Activated naive CD4-positive, alpha-beta T cell treated with Interleukin-2 at 50 U/mL for 16 hours (primary cell): Measurements from ENCODE around the gene ZNF771.
A peak's percentile ranks its signal among the peaks of the same experiment; 100 is the strongest.

Source experiments
- DNase-seq: peaks from one replicate; pipeline ENCODE4 v3.0.0-alpha.2; 2020

The ZNF771 gene

GRCh38 chr16:30399435-30400186, 7.8 kb upstream of the ZNF771 start:
- DNase-seq = no peak

- DNase-seq = no peak
Measured at GRCh38 chr16:30401768-30402425, 5.5 kb upstream of the ZNF771 start.

- DNase-seq = no peak
Measured at GRCh38 chr16:30406795-30407101, 658 bp upstream of the ZNF771 start.

GRCh38 chr16:30407804-30408534, 563 bp downstream of the ZNF771 start:
- DNase-seq = no peak

GRCh38 chr16:30409125-30410060, 2.0 kb downstream of the ZNF771 start:
- DNase-seq = peak; percentile 93

GRCh38 chr16:30413112-30413806, 5.9 kb downstream of the ZNF771 start:
- no peak for DNase-seq

GRCh38 chr16:30414159-30414558, 6.8 kb downstream of the ZNF771 start:
- no peak for DNase-seq

GRCh38 chr16:30416047-30416603, 8.7 kb downstream of the ZNF771 start:
- DNase-seq = no peak

GRCh38 chr16:30416624-30417528, 9.5 kb downstream of the ZNF771 start:
- no peak for DNase-seq

GRCh38 chr16:30417529-30418349, 10.3 kb downstream of the ZNF771 start:
- peak; percentile 91 for DNase-seq

- no peak for DNase-seq
Measured at GRCh38 chr16:30418350-30419181, 11.2 kb downstream of the ZNF771 start.

GRCh38 chr16:30421010-30421409, 13.6 kb downstream of the ZNF771 start:
- DNase-seq = no peak

- no peak for DNase-seq
Measured at GRCh38 chr16:30428055-30428454, 20.6 kb downstream of the ZNF771 start.

- no peak for DNase-seq
Measured at GRCh38 chr16:30429418-30429677, 21.9 kb downstream of the ZNF771 start.

- DNase-seq = peak; percentile 97
Measured at GRCh38 chr16:30429678-30430427, 22.4 kb downstream of the ZNF771 start, which contains the start of gene DCTPP1. Gene DCTPP1, minus strand, starts transcription at chr16:30430030. Its CDS starts 50 bp downstream, at chr16:30429980.

- no peak for DNase-seq
Measured at GRCh38 chr16:30430428-30430970, 23.1 kb downstream of the ZNF771 start.

GRCh38 chr16:30434852-30435251, 27.4 kb downstream of the ZNF771 start:
- peak; percentile 80 for DNase-seq

GRCh38 chr16:30437511-30438046, 30.2 kb downstream of the ZNF771 start:
- DNase-seq = no peak
